Measurements from ENCODE around the gene RLF.

The RLF gene

DNA sequence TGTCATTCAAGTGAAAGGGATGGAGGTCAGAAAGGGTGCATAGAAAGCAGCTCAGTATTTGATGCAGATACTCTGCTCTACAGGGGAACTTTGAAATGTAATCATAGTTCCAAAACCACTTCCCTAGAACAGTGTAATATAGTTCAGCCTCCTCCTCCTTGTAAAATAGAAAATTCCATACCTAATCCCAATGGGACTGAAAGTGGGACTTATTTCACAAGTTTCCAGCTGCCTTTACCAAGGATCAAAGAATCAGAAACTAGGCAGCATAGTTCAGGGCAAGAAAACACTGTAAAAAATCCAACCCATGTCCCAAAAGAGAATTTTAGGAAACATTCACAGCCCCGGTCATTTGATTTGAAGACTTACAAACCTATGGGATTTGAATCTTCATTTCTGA is 78.4 kb downstream of the RLF start:
- no peak for DNase-seq

DNA sequence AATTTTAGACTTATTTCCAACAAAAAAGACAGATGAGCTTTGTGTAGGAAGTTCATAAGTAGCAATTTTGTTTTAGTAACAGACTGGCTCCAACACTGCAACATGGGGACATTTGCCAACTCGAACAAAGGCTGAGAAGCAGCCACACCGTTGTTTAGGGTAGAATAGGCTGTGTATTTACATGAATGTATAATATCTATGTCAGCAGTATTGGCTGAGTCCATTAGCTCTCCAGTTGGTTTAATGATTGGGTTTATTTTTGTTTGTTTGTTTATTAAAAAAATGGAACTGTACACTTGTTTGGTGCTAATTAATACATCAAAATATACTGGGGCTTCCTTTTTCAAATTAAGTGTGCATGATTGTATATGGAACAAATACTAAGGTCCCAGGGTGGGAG is 79.2 kb downstream of the RLF start:
- no peak for DNase-seq

DNA sequence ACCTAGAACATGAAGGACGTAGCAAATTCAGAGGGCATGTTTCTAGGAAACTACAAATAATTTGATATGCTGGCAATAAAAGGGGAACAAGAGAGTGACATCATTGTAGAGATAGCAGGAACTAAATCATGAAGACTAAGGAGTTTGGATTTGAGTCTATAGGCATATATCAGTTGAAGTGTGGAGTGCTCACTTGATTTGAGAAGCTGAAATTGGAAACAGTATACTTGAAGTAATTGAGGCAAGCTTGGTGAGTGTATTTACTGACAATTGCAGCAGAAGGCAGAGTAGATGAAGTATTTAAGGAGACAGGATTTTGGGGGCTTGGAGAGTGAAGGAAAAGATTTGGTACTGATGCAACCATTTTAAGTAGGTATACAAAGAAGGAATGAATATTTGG is 80.2 kb downstream of the RLF start:
- DNase-seq, result no peak

DNA sequence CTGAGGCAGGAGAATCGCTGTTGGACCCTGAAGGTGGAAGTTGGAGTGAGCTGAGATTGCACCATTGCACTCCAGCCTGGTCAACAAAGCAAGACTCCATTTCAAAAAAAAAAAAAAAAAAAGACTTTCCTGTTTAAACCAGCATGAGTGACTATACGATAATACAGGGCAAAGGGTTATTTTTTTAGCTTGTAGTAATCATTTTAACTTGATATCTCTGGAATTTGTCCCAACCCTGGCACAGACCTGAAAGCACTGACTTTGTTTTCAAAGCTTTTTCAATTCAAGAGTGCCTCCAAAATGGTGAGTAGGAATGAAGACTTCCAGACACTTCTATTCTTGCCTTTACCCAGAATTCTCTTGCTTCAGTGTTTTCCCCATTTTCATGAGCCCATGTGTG is 82.2 kb downstream of the RLF start:
- no peak for DNase-seq

DNA sequence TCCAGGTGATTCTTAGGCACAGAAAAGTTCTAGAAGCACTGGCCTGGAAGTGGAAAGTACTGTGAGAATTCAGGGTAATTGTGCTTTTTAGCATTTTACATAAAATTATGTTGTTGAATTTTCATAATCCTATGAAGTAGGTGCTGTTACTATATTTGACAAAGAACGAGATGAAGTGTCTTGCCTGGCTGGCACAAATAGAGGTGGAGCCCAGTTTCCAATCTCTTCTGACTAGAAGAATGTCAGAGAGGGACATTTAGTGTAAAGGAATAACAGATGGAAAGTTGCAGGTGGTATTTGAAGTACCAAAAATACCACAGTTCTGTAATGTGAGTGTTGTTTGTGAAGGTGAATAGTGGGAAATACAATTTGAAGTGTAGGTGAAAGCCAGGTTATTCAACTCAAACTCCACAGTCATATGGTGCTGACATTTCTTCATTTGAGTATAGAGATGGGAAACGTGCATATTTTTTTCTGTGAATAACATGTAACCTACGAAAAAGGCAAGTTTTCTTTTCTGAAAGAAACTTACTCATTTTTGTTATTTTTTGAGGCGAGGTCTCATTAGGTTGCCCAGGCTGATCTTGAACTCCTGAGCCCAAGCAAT is 83.1 kb downstream of the RLF start:
- DNase-seq, result no peak

DNA sequence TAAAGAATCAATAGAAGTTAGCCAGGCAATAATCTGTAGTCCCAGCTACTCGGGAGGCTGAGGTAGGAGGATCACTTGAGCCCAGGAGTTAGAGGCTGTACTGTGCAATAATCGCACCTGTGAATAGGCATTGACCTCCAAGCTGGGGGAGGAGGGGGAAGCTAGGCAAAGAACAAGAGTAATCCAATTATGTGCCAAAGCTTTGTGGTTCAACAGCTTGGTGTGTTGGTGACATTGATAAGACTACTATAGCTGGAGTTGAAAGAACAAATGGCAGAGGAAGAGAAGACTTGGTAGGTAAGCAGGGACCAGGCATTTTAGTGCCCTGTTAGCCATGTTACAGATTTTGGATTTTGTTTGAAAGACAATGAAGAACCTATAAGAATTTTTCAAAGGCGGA is 84.5 kb downstream of the RLF start:
- DNase-seq, result no peak

DNA sequence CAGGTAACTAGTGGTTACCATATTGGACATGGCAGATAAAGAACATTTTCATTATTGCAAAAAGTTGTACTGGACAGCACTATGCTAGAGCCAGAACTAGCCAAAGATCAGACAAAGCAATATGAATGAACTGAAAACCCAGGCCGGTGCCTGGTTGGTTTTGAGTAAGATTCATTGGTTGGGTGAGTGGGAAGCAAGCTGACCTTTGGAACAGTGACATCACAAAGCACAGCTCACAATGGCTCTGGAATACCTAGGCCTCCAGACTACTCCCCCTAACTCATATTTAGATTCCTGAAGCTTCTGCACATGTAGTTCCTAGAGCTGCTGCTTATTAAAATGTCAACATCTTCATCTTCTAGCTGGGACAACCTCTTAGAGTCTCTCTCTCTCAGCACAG is 86.5 kb downstream of the RLF start, which contains the start of gene TMCO2:
Gene TMCO2 (plus strand): TSS at position 283 of the 400 bp plus-strand sequence. CDS start 57 bp downstream, at position 340.
- DNase-seq, result no peak

DNA sequence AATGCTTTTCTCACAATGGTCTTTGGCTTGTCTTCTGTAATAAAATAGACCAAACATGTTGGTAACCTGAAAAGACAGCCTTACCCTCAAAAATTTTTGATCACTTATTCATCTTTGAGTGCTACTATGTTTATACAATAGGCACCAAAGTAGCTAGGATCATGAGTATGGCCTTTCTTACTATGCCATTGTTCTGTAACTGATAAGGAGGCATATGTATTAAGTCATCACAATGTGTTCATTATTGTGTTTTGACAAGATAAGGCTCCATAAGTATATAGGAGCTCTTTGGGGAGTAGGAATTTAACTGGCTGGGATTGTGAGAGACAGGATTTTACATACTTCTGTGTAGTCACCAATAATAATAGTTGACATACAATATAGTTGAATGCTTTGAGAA is 87.2 kb downstream of the RLF start:
- DNase-seq, result no peak

DNA sequence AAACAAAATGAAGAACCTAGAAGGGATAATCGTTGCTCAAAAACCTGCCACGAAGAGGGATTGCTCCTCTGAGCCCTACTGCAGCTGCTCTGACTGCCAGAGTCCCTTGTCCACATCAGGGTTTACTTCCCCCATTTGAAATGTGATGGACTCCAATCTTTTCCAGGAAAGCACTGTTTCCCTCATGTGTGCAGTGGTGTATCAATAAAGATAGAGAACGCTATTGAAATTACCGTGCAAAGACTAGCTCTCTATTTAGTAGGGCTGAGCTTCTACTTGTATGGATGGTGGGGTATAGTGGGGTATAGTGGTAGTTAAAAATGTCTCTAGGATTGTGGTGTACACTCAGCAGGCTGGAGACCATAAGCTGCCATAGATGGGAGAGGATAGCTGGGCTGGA is 90.3 kb downstream of the RLF start:
- DNase-seq, result no peak

DNA sequence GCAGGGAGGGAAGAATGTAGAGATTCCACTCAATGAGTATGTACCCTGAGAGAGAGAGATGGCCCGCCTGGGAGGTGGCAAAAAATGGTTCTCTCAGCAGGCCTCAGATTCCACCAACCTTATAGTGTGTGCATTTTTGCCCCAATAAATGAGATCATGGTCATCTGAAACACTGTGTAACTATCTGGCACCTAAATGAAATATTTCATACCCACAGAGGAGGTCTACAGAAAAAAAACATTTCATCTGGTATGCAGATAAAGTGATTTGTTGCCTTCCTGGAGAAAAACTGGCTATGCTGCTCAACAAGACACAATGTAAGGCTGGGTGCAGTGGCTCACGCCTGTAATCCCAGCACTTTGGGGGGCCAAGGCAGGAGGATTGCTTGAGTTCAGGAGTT is 91.4 kb downstream of the RLF start:
- DNase-seq, result no peak

DNA sequence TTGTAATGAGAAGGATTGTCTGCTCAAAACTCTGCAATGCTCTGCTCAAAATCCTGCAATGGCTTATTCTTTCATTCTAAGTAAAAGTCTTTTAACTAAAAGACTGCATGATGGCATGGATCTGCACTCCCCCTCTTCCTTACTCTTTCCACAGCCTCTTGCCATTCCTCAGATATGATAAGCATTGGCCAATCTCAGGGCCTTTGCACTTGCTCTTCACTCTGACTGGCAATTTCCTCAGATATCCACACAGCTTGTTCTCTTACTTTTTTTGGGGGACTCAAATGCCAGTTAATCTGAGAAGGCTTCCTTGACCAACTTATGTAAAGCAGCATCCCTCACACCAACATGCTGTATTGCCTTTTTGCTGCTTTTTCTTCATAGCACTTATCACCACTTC is 94.0 kb downstream of the RLF start:
- no peak for DNase-seq

DNA sequence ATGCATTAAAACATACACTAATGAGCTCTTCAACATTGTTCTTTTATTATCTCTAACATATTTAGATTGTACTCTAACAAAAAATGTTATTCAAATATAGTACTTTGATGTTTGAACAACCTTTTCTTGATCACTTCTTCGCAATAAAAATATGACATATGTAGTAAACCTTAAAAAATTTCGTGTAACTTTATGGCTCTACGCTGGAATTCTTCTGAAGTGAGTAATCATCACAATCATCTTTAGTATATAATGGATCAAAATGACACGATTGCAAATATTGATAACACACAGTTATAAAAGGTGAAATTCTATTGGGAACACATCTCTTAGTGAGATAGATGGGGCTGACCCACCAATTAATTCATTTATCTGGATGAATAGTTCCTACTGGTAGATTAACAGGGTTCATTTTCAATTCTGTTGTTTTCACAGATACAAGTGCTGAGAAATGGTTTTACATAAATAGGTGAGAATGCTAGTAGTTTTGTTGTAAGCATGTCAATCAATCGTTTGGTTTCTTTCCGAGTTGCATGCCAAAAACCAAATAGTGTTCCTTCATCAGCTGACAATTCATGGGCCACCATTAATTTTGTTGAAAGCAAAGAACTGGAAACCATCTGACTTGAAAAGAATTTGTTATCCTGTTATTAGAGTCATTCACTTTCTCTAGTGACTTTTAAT is 95.4 kb downstream of the RLF start:
- no peak for DNase-seq

DNA sequence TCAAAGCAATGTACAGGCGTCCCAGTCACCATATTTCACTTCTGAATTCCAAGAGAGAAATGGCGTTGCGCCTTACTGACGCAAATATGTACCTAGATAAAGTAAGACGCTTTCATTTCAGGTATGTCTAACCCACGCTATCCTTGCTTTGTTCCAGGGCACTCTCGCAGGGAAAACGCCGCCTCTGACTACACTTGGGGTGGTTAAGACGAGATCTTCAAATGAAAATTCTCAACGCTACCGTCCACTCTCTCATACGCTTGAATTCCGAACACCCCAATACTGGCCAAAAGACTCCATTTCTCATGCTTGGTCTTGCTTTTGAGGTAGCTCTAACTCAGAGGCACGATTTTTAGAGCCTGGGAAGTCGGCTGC is 96.1 kb downstream of the RLF start:
- peak in 2 of 5 experiments; percentile 6 to 55 for DNase-seq

DNA sequence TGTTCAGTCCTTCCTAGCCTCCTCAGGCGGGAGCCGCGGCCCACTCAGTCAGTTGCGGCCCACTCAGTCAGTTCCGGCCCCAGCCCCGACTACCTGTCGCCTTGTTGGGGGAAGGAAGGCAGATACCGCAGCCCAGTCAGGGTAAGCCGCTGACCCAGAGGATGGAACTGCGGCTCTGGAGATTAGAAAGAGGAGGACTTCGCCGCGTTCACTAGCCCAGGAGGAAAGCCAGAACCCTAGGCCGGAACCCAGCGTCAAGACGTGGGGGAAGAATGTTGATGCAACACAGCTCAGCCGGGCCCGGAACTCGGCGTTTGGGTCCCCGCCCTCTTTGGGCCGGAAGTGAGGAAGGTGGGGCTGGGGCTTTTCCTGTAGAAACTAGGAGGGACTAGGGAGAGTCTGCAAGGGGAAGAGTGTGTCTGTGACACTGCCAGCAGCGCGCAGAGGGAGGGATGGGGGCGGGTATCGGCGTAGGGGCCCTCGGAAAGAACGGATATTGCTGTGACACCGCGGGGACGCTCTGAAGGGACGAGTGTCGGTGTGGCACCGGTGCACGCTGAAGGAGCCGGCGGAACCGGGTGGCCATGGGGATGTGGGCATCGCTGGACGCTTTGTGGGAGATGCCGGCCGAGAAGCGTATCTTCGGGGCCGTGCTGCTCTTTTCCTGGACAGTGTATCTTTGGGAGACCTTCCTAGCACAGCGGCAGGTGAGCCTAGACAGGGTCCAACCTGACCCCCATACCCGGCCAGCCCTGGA is 96.7 kb downstream of the RLF start, which contains the start of gene ZMPSTE24:
Gene ZMPSTE24 (plus strand): TSS at position 549 of the 757 bp plus-strand sequence. CDS start 36 bp downstream, at position 585.
- peak; percentile 83 to 99 (median 94) for DNase-seq

DNA sequence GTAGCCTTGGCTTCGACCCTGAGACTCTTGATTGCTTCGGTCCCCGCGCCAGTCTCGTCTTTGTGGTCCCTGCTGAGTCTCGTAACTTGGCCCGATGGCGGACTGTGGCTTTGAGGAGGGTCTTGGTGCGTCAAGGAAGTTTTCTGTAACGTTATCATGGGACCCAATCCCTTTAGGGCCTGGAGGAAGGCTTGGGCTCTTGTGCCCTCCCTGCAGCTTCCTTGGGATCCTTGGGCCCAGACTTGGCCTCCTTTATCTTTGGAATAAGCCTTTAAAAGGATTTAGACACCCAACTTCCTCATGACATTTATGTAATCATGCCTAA is 97.2 kb downstream of the RLF start:
- no peak for DNase-seq

DNA sequence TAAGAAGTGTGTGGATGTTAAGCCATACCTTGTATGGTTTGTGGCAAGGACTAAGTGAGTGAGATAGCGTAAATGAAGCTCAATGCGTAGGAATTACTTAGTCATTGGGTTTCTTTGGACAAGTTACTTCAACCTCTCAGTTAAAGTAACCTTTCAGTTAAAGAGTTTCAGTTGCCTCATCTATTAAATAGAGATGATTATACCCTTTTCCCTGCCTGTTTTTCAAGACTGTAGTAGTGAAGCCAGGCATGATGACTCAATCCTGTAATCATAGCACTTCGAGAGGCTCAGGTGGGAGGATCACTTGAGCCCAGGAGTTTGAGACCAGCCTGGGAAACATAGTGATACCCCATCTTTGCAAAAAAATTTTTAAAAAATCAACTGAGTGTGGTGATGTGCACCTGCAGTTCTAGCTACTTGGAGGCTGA is 103.2 kb downstream of the RLF start:
- DNase-seq, result peak in 1 of 5 experiments; percentile 42

DNA sequence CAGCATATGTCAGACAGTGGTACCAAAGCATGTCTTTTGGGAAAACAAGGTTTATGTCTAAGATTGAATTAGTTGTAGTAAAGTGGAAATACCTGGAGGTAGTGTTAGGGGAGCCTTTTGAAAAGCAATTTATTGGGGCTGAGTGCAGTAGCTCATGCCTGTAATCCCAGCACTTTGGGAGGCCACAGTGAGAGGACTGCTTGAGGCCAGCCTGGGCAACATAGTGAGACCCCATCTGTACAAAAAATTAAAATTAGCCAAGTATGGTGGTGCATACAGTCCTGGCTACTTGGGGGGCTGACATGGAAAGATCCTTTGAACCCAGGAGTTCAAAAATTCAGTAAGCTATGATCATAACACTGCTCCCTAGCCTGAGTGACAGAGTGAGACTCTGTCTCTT is 104.1 kb downstream of the RLF start:
- DNase-seq, result no peak

DNA sequence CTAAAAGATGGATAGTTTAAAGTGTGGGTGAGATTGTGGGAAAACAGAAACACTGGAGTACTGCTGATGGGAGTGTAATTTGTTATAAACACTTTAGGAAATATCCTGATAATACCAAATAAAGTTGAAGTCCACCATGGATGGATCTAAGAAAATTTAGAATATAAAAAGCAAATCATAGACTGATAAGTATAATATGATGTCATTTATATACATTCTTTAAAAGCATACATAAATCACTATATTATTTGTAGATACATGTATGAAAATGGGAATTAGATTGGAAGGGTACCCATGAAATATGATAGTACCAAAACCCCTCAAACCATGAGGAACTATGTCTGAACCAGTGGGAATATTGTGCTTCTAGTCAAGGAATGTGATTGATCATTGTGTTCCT is 104.7 kb downstream of the RLF start:
- DNase-seq, result no peak

DNA sequence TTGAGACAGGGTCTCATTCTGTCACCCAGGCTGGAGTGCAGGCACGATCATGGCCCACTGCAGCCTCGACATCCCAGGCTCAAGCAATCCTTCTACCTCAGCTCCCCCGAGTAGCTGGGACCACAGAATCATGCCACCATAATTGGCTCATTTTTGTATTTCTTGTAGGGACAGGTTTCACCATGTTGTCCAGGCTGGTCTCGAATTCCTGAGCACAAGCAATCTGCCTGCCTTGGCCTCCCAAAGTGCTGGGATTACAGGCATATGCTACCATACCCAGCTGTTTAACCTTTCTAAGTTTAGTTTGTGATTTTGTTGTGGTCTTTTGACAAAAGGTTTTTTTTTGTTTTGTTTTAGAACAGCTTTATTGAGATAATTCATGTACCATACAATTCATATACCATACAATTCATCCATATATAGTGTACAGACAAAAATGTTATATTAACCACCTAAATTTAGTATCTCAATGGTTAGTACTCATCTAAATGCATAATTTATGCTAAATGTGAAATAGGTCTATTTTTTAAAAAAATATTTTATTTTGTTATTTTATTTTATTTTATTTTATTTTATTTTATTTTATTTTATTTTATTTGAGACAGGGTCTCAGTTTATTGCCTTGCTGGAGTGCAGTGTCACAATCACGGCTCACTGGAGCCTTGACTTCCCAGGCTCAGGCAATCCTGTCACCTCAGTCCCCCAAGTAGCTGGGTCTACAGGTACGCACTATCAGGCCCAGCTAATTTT is 105.8 kb downstream of the RLF start:
- DNase-seq, result no peak

DNA sequence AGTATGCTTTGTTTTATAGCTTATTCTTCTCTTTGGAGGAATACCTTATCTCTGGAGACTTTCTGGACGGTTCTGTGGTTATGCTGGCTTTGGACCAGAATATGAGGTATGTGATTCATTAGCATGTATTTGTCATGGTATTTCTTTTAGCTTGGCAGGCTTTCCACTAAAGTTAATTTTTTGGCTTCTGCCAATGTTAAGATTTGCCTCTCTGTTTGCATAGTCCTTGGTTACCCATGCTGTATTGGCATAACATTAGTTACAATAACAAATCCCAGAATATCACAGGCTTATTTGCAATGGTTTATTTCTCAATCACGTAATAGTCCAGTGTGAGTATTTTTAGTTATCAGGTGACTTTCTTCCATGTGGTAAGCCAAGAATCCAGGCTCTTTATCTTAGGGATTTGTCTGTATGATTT is 106.6 kb downstream of the RLF start:
- DNase-seq, result no peak

DNA sequence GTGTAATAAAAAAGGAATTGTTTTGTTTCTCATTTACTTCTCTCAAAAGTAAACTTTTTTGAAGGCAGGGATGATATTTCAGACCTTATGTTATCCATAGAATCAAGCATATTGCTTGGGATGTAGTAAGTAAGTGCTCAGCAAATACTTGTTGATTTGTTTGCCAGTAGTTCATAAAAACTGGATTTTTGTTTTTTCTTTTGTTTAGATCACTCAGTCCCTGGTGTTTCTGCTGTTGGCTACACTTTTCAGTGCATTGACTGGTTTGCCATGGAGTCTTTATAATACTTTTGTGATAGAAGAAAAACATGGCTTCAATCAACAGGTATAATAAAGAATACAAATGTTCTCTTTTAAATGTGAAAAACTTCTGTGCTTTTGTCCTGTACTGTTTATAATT is 107.0 kb downstream of the RLF start:
- no peak for DNase-seq

DNA sequence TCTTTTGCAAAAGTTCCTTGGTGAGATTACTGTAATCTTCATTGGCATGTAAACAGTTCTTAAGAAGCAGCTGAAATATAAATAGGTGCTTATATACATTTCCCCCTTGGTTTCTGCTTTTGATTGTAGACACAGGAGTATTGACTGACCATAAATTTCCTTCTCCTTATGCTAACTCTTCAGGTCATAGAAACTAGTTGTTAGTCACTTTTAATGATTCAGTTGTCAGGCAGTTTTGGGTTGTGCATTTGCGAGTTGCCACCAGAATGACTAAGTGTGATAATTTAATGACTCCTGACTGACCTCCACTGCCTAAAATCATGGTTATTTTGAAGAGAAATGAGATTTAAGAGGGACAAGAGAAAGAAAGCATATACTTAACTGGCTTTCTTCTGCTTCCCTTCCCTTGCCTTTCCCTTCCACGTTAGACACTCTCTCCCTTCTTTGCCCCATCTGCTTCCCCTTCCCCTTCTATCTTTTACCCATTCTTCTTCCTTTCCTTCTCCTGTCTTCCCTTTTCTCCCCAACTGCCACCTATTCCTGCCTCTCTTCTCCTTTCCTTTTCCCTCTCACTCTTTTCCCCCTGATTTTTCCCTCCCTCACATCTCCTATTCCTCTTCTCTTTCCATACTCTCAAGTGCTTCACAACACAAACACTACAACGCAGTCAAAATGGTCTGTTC is 109.1 kb downstream of the RLF start:
- DNase-seq, result peak in 1 of 5 experiments; percentile 21
